HepG2 (cell line): ENCODE data around the gene FAM163B. TPM values are rescaled to one million over a fixed set of nuclear protein-coding genes. Genes with fewer than 3 reads are reported as not detected.

Experiments
- CENPX ChIP-seq: sonication (generic); formaldehyde crosslinking; IDR thresholded peaks from 2 replicates; pipeline ENCODE4 v1.9.0; 2021; ENCODE audit warnings: mild to moderate bottlenecking, missing genetic modification reagents, moderate library complexity
- DBP ChIP-seq: sonication (generic); formaldehyde crosslinking; IDR thresholded peaks from 2 replicates; pipeline ENCODE4 v1.4.0; 2020; ENCODE audit warnings: missing genetic modification reagents; ENCODE audit errors: not compliant biosample characterization
- DMAP1 ChIP-seq: IDR thresholded peaks from 2 replicates; pipeline ENCODE4 v1.6.1; 2016
- GATAD1 ChIP-seq: IDR thresholded peaks from 2 replicates; pipeline ENCODE4 v1.6.1; 2016; ENCODE audit warnings: missing genetic modification reagents, missing compliant biosample characterization
- GLI4 ChIP-seq: sonication (generic); formaldehyde crosslinking; IDR thresholded peaks from 2 replicates; pipeline ENCODE4 v1.5.1; 2020; ENCODE audit warnings: missing genetic modification reagents, mild to moderate bottlenecking, moderate library complexity, borderline replicate concordance
- IRF9 ChIP-seq: sonication (generic); formaldehyde crosslinking; IDR thresholded peaks from 2 replicates; pipeline ENCODE4 v1.8.0; 2022; ENCODE audit warnings: missing genetic modification reagents, mild to moderate bottlenecking, borderline replicate concordance
- JUNB ChIP-seq: sonication (generic); formaldehyde crosslinking; IDR thresholded peaks from 2 replicates; pipeline ENCODE4 v1.8.0; 2022; ENCODE audit warnings: missing genetic modification reagents, mild to moderate bottlenecking, borderline replicate concordance
- NFATC3 ChIP-seq: sonication (generic); formaldehyde crosslinking; IDR thresholded peaks from 2 replicates; pipeline ENCODE4 v1.5.1; 2020; ENCODE audit warnings: mild to moderate bottlenecking, missing genetic modification reagents
- PPARG ChIP-seq: conservative IDR thresholded peaks from 2 replicates; pipeline ENCODE4 v1.6.1; 2016; ENCODE audit warnings: missing biosample characterization, missing genetic modification reagents
- RELA ChIP-seq: sonication (generic); formaldehyde crosslinking; IDR thresholded peaks from 2 replicates; pipeline ENCODE4 v1.4.0; 2020; ENCODE audit warnings: missing genetic modification reagents
- RFXAP ChIP-seq: sonication (generic); formaldehyde crosslinking; IDR thresholded peaks from 2 replicates; pipeline ENCODE4 v1.4.0; 2020; ENCODE audit warnings: missing genetic modification reagents, borderline replicate concordance
- SRSF1 ChIP-seq: fragments of 200-400 bp; formaldehyde crosslinking; optimal IDR thresholded peaks from 2 replicates; pipeline ENCODE3; 2017; ENCODE audit warnings: mild to moderate bottlenecking, low read depth, low read length, moderate library complexity
- THAP11 ChIP-seq: IDR thresholded peaks from 2 replicates; pipeline ENCODE4 v1.6.1; 2016; ENCODE audit warnings: missing biosample characterization, missing genetic modification reagents
- TSC22D2 ChIP-seq: sonication (generic); formaldehyde crosslinking; IDR thresholded peaks from 2 replicates; pipeline ENCODE4 v1.5.1; 2020; ENCODE audit warnings: missing genetic modification reagents, mild to moderate bottlenecking, borderline replicate concordance
- ZFP1 ChIP-seq: IDR thresholded peaks from 2 replicates; pipeline ENCODE4 v1.6.1; 2016
- ZNF180 ChIP-seq: sonication (generic); formaldehyde crosslinking; IDR thresholded peaks from 2 replicates; pipeline ENCODE4 v1.4.0; 2020; ENCODE audit warnings: low read depth, missing genetic modification reagents, borderline replicate concordance
- ZNF530 ChIP-seq: sonication (generic); formaldehyde crosslinking; IDR thresholded peaks from 2 replicates; pipeline ENCODE4 v1.5.0; 2020; ENCODE audit warnings: low read depth, mild to moderate bottlenecking, missing genetic modification reagents
- ZNF788 ChIP-seq: sonication (generic); formaldehyde crosslinking; IDR thresholded peaks from 2 replicates; pipeline ENCODE4 v1.5.0; 2020; ENCODE audit warnings: mild to moderate bottlenecking, missing genetic modification reagents, borderline replicate concordance
- polyA plus RNA-seq, 8 experiments: library from polyadenylated mRNA; depleted of rRNA in 3 of 8; stranded (reverse) in 7 of 8; unstranded in 1 of 8; fragments of >200 nt; fragmentation: Illumina TruSeq in 4 of 8; extraction: Trizol in 4 of 8; gene quantifications; 2 replicates each; pipeline versions ENCODE4 v1.2.1 to v1.2.3, GENCODE V29; 2011 to 2016; ENCODE audit warnings: low read depth in 4 of 8, missing spikeins in 1 of 8, mixed read lengths in 1 of 8; ENCODE audit not compliant: insufficient read depth in 1 of 8
- total RNA-seq, 5 experiments: library from RNA; depleted of rRNA; stranded (reverse); fragments of >200 nt; fragmentation: Illumina TruSeq; extraction: Trizol; gene quantifications; 2 replicates each; pipeline ENCODE4 v1.2.3, GENCODE V29; 2016; ENCODE audit warnings: low read depth in 1 of 5
- TF ChIP-seq, protein P1 (sequence below): sonication (generic); formaldehyde crosslinking; IDR thresholded peaks from 2 replicates; pipeline ENCODE4 v1.9.0; 2021; ENCODE audit warnings: missing genetic modification reagents, borderline replicate concordance
- TF ChIP-seq, protein P2 (sequence below): sonication (generic); formaldehyde crosslinking; conservative IDR thresholded peaks from 2 replicates; pipeline ENCODE4 v1.5.0; 2020; ENCODE audit warnings: missing genetic modification reagents
- TF ChIP-seq, protein P3 (sequence below): sonication (generic); formaldehyde crosslinking; IDR thresholded peaks from 2 replicates; pipeline ENCODE4 v1.5.0; 2020; ENCODE audit warnings: missing genetic modification reagents

The FAM163B gene
- total and polyA plus RNA-seq, 2 of the 13 experiments (the other 11 are each of a cell fraction or from before 2014, with no cell fraction given), result not detected

- TF ChIP-seq DBP, result peak; percentile 50
- no peak for TF ChIP-seq SRSF1
- no peak for TF ChIP-seq NFATC3
- TF ChIP-seq JUNB (CRISPR knock-in tag), result no peak
- TF ChIP-seq THAP11 (CRISPR knock-in tag), result 0 out of 2 replicates have a peak, but pooled peaks have one; percentile 20
- 0 out of 2 replicates have a peak, but pooled peaks have one; percentile 35 for TF ChIP-seq TSC22D2 (CRISPR knock-in tag)
- TF ChIP-seq RELA (CRISPR knock-in tag), result no peak
- TF ChIP-seq IRF9 (CRISPR knock-in tag), result no peak; the same call in 1 of the 2 replicates
- TF ChIP-seq, protein P1, sequence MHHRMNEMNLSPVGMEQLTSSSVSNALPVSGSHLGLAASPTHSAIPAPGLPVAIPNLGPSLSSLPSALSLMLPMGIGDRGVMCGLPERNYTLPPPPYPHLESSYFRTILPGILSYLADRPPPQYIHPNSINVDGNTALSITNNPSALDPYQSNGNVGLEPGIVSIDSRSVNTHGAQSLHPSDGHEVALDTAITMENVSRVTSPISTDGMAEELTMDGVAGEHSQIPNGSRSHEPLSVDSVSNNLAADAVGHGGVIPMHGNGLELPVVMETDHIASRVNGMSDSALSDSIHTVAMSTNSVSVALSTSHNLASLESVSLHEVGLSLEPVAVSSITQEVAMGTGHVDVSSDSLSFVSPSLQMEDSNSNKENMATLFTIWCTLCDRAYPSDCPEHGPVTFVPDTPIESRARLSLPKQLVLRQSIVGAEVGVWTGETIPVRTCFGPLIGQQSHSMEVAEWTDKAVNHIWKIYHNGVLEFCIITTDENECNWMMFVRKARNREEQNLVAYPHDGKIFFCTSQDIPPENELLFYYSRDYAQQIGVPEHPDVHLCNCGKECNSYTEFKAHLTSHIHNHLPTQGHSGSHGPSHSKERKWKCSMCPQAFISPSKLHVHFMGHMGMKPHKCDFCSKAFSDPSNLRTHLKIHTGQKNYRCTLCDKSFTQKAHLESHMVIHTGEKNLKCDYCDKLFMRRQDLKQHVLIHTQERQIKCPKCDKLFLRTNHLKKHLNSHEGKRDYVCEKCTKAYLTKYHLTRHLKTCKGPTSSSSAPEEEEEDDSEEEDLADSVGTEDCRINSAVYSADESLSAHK (CRISPR knock-in tag), result no peak
- TF ChIP-seq, protein P2, sequence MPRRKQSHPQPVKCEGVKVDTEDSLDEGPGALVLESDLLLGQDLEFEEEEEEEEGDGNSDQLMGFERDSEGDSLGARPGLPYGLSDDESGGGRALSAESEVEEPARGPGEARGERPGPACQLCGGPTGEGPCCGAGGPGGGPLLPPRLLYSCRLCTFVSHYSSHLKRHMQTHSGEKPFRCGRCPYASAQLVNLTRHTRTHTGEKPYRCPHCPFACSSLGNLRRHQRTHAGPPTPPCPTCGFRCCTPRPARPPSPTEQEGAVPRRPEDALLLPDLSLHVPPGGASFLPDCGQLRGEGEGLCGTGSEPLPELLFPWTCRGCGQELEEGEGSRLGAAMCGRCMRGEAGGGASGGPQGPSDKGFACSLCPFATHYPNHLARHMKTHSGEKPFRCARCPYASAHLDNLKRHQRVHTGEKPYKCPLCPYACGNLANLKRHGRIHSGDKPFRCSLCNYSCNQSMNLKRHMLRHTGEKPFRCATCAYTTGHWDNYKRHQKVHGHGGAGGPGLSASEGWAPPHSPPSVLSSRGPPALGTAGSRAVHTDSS (CRISPR knock-in tag), result no peak
- TF ChIP-seq ZFP1, result no peak
- no peak for TF ChIP-seq PPARG (CRISPR knock-in tag)
- no peak for TF ChIP-seq DMAP1 (CRISPR knock-in tag)
- no peak for TF ChIP-seq ZNF530 (CRISPR knock-in tag)
- no peak for TF ChIP-seq CENPX
- no peak for TF ChIP-seq RFXAP (CRISPR knock-in tag)
- no peak for TF ChIP-seq ZNF788 (CRISPR knock-in tag)
- TF ChIP-seq GATAD1 (CRISPR knock-in tag), result peak; percentile 45; the same call in 1 of the 2 replicates
- TF ChIP-seq, protein P3, sequence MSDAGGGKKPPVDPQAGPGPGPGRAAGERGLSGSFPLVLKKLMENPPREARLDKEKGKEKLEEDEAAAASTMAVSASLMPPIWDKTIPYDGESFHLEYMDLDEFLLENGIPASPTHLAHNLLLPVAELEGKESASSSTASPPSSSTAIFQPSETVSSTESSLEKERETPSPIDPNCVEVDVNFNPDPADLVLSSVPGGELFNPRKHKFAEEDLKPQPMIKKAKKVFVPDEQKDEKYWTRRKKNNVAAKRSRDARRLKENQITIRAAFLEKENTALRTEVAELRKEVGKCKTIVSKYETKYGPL (CRISPR knock-in tag), result no peak
- TF ChIP-seq GLI4, result no peak
- no peak for TF ChIP-seq ZNF180 (CRISPR knock-in tag)
Observed at GRCh38 chr9:133609311-133610098, at the start of gene FAM163B (continued).
